Measurements from ENCODE around the gene LYRM1. TPM values are rescaled to one million over a fixed set of nuclear protein-coding genes. Genes with fewer than 3 reads are reported as not detected.
"Not testable (repeated sequence)": the region's sequence is repeated elsewhere in the genome, so short reads cannot be mapped to it uniquely, and the experiment has no call there.

Gene LYRM1
- total and polyA plus RNA-seq, 8 donors = 9.9 to 30.9 (median 15.5) TPM

DNA sequence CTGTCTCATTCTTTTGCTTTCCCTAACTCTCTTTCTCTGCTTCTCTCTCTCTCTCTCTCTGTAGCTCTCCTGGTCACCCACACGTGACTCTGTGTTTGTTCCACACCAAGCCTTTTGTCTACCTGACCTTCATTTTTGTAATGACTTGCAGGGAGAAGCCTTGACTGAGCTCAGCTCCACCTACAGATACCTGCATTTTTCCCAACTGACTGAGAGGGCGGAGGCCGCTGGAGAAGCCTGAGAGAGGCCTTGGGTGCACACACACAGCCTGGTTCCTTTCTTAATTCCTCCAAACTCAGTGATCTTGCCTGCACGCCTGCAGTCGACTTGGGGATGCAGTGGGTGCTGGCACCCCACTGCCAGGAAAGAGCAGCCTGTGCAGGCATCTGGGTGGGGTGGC lies 68.8 kb downstream of the LYRM1 start:
- no peaks in the 10 kb centered on the region for H3K9me3 ChIP-seq
- H3K4me3 ChIP-seq = no peak overlapping the region
- intact Hi-C loops (cut with DNase I) = no loop called here
- ATAC-seq (no peak), DNase-seq (no peak), FAIRE-seq (no peak)
- WGBS, 2 donors = 53 to 59% methylated on average over 5 of the region's 5 CpGs
- TF ChIP-seq, protein P1, sequence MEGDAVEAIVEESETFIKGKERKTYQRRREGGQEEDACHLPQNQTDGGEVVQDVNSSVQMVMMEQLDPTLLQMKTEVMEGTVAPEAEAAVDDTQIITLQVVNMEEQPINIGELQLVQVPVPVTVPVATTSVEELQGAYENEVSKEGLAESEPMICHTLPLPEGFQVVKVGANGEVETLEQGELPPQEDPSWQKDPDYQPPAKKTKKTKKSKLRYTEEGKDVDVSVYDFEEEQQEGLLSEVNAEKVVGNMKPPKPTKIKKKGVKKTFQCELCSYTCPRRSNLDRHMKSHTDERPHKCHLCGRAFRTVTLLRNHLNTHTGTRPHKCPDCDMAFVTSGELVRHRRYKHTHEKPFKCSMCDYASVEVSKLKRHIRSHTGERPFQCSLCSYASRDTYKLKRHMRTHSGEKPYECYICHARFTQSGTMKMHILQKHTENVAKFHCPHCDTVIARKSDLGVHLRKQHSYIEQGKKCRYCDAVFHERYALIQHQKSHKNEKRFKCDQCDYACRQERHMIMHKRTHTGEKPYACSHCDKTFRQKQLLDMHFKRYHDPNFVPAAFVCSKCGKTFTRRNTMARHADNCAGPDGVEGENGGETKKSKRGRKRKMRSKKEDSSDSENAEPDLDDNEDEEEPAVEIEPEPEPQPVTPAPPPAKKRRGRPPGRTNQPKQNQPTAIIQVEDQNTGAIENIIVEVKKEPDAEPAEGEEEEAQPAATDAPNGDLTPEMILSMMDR (IDR thresholded peaks at IDR 0.05) = no peak
- no peaks in the 10 kb centered on the region for H3K4me1 ChIP-seq
- H3K27ac ChIP-seq = no peak overlapping the region
- H3K27me3 ChIP-seq = no peaks in the 10 kb centered on the region
- H3K36me3 ChIP-seq = no peaks in the 10 kb centered on the region

GRCh38 chr16:20971401-20971800 lies 70.8 kb downstream of the LYRM1 start:
- Histone ChIP-seq H3K27me3 (no peaks in the 10 kb centered on the region), H3K9me3 (no peaks in the 10 kb centered on the region), H3K4me3 (no peak overlapping the region), H3K27ac (no peak overlapping the region), H3K36me3 (no peaks in the 10 kb centered on the region), H3K4me1 (no peaks in the 10 kb centered on the region)
- FAIRE-seq (no peak), ATAC-seq (no peak), DNase-seq (no peak)
- TF ChIP-seq, protein P1 (IDR thresholded peaks at IDR 0.05) = no peak
- WGBS, 2 donors = 80 to 88% methylated on average over 8 of the region's 8 CpGs
- intact Hi-C loops (cut with DNase I) = no loop called here

DNA sequence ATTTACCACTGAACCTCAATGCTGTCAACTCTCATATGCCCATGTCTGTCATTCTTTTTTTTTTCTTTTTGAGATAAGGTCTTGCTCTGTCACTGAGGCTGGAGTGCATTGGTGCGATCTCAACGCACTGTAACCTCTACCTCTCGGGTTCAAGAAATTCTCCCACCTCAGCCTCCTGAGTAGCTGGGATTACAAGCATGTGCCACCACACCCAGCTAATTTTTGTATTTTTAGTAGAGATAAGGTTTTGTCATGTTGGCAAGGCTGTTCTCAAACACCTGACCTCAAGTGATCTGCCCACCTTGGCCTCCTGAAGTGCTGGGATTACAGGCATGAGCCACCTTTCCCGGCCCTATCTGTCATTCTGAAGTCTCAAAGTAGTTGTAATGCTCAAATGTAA lies 72.6 kb downstream of the LYRM1 start:
- H3K27ac ChIP-seq; FAIRE-seq; H3K36me3 ChIP-seq; H3K4me3 ChIP-seq; H3K27me3 ChIP-seq; ATAC-seq; DNase-seq; H3K9me3 ChIP-seq; H3K4me1 ChIP-seq; intact Hi-C loops (cut with DNase I): not testable (repeated sequence)
- WGBS, 2 donors = 78 to 80% methylated on average over 4 of the region's 4 CpGs

Other genes with a start within 250 kb of the LYRM1 start
- 1 to 10 TPM in 3 of 6 donors, under 1 TPM in 3; 0.54 to 1.6 (median 0.87) TPM for gene ACSM1, start 203.1 kb upstream of the LYRM1 start, total RNA-seq
- 1 to 10 TPM in 1 of 2 donors, under 1 TPM in 1; 0.72 to 1.1 TPM for gene ACSM1, start 203.1 kb upstream of the LYRM1 start, polyA plus RNA-seq
- 10 to 100 TPM; 13.5 to 19.7 (median 15.9) TPM for gene THUMPD1, start 159.0 kb upstream of the LYRM1 start, total RNA-seq
- gene THUMPD1, start 159.0 kb upstream of the LYRM1 start, polyA plus RNA-seq = 10 to 100 TPM; 11.0 to 18.1 TPM
- 100 to 1,000 TPM in 1 of 6 donors, 10 to 100 TPM in 5; 39.1 to 104 (median 44.1) TPM for gene ACSM3, start 136.8 kb upstream of the LYRM1 start, total RNA-seq
- gene ACSM3, start 136.8 kb upstream of the LYRM1 start, polyA plus RNA-seq = 10 to 100 TPM; 50.0 to 67.5 TPM
- 10 to 100 TPM in 3 of 6 donors, 1 to 10 TPM in 3; 7.9 to 12.1 (median 10.0) TPM for gene ERI2, start 94.3 kb upstream of the LYRM1 start, total RNA-seq
- 1 to 10 TPM; 8.3 to 8.7 TPM for gene ERI2, start 94.3 kb upstream of the LYRM1 start, polyA plus RNA-seq
- gene REXO5, start 94.2 kb upstream of the LYRM1 start, total RNA-seq = 1 to 10 TPM in 4 of 6 donors, under 1 TPM in 2; 0.88 to 4.9 (median 1.7) TPM
- 1 to 10 TPM; 2.5 to 2.8 TPM for gene REXO5, start 94.2 kb upstream of the LYRM1 start, polyA plus RNA-seq
- gene DCUN1D3, start 413 bp upstream of the LYRM1 start, total RNA-seq = 1 to 10 TPM; 5.2 to 7.7 (median 7.0) TPM
- 1 to 10 TPM; 3.7 to 4.0 TPM for gene DCUN1D3, start 413 bp upstream of the LYRM1 start, polyA plus RNA-seq